Stimulated activated CD4-positive, alpha-beta T cell treated with anti-CD3 and anti-CD28 coated beads, Interleukin-4, amount 100 ng/mL, for 1 hour (primary cell): ENCODE data around the gene TGFB2.
"Not testable (repeated sequence)": the region's sequence is repeated elsewhere in the genome, so short reads cannot be mapped to it uniquely, and the experiment has no call there.

Source experiments
- DNase-seq: peaks from one replicate; pipeline ENCODE4 v3.0.0-alpha.2; 2020

TGFB2 gene

DNA sequence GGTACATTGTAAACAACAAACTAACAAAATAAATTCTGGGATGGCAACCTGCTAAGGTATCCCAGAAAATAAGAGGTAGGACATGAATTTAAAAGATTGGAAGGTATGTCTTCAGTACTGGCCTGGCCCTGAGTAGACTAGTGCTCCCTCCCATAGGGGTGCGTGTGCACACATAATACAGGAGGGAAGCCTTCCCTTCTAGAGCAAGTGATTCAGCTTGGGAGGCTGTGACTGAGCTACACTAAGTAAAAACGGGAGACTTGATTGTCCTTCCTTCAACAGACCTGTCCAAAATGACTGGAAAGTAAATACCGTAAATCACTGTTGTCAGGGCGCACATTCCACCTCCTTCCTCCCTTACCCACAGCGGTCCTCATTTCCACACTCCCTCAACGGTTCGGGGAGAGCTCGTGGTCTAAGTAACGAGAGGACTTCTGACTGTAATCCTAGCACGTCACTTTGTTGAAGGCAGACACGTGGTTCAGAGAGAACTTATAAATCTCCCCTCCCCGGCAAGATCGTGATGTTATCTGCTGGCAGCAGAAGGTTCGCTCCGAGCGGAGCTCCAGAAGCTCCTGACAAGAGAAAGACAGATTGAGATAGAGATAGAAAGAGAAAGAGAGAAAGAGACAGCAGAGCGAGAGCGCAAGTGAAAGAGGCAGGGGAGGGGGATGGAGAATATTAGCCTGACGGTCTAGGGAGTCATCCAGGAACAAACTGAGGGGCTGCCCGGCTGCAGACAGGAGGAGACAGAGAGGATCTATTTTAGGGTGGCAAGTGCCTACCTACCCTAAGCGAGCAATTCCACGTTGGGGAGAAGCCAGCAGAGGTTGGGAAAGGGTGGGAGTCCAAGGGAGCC is at the start of gene TGFB2:
TGFB2 (plus strand) TSS at position 523 of the 859 bp plus-strand sequence. CDS start 1,366 bp downstream, outside the sequence.
- DNase-seq = peak; percentile 12

DNA sequence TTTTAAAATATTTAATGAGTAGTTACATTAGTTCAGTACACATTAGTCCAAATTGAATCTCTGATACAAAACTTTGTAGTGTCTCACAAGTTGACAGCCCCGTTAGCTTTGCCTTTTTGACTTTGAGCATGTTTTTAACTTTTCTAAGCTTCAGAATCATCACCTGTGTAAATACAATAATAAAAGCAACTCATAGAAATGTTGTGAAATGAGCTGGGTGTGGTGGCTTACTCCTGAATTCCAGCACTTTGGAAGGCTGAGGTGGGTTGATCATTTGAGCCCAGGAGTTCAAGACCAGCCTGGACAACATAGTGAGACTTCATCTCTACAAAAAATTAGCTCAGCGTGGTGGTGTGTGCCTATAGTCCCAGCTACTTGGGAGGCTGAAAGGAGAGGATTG is 49.0 kb upstream of the TGFB2 start:
- no peak for DNase-seq

DNA sequence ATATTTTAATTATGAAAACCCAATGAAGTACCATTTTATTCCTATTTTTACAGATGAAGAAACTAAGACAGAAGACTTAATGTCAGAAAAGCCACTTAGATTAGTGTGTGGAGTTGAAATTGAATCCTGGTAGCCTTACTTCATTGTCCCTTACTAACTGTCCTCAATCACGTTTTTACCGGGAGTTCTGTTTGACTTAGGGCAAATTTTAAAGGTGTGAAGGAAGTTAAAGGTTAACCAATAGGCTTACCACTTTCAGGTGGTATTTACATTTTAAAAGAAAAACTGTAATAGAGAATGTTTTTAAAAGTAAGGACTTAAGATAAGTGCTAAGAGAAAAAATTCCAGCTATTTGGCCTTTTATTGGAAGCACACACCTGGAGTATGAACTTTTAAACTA is 47.7 kb upstream of the TGFB2 start:
- DNase-seq = no peak

DNA sequence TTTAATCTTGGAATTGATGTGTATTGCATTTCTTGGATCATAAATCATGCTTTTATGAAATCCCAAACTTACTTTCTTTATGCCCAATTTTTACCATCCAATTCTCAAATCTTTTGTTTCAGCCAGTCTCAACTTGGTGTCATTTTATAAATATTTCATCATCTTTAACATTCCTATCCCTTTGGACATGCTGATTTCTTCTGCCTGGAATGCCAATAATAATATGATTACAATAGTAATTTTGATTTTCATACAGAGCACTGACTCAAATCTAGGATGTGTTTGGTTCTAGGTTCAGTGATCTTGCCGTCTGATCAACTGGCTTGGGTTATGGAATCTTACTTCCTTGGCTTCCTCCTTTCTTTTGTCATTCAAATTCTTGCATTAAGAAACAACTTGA is 47.3 kb upstream of the TGFB2 start:
- no peak for DNase-seq

DNA sequence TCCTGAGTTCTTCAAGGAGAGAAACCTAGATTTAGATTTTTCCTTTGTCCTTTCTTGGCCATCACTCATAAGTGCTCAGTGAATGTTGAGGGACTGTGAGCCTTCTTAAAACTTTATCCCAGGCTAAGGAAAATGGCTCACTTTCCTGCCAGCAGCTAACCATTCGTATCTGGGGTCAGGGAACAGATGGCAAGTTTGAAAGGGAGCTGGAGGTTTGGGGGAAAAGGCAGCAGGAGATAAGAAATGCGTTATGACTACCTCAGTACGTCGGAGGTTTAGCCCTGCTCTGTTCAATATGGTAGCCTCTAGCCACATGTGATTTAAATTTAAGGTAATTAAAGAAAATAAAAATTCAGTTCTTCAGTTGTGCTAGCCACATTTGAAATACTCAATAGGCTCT is 46.7 kb upstream of the TGFB2 start:
- DNase-seq = no peak

DNA sequence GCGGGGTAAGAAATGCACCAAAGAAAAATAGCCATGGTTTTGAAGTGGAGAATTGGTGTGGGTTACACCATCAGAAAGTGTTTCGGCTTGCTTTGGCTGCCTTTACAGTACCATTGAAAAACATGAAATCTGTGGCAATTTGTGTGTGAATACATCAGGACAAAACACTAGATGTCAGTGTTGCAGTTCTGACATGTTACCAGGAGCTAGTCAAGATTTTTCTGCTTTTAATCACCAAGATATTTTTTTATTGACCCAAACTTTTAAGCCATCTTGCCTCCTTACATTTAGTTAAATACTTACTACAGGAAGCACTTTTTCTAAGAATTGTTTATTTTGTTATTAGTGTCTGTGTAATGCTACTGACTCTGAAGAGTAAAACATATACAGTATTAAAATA is 45.7 kb upstream of the TGFB2 start:
- no peak for DNase-seq

DNA sequence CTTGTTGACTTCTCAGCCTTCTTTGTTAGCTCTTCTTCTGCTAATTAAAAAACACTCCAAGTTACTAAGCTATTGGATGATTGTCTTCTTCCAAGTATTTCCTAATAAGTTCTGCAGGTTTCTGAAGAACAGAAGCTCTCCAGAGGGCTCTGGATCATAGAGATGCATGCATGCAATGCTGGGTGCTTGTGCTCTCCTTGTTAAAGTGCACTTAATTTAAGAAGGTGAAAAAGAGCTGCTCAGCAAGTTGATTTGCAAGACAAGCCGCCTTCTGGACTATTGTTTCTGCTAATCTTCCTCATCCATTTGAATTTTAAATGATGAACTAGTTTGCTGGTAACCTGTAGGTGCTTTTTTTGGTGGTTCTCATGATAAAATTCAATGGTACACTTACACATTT is 43.9 kb upstream of the TGFB2 start:
- DNase-seq = no peak

DNA sequence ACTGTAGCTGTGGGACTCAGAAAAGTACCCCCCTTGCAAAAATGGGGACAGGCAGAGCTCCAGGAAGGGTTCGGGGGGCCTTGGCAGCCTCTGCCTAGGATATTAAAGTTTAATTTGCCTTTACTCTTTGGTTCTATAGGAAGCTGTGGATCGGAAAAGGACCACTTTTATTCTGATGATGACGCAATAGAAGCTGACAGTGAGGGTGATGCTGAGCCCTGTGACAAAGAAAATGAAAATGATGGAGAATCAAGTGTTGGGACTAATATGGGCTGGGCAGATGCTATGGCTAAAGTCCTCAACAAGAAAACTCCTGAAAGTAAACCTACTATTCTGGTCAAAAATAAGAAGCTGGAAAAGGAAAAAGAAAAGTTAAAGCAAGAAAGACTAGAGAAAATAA is 43.0 kb upstream of the TGFB2 start:
- no peak for DNase-seq

DNA sequence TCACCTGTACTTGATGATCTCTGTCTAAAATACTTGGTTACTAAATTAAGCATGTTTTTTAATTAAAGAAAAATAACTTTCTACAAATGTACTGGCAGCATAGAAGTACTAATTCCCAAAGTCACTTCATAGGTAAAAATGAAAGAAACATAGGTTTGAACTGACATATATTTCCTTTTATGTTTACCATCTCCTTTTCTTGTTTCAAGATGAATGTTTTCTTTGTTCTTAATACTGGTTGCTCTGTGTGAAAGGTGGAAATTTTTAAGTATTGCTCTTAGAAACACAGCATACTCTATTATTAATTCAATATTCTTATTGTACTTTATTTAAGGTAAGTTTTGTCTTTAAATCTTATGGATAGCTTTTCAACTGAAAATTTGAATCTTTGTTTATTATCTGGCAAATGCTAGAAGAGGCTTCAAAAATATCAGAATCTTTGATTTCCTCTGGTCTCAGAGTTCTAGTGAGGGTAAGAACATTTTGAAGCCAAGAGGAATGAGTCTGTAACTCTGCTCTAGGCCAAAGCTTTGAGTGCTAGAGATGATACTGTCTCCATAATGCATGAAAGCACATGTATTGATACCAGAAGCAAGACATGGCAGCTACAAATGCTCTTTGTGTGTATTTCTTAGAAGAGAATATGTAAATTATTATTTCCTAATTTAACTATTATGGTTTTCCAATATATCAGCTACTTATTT is 41.8 kb upstream of the TGFB2 start:
- no peak for DNase-seq

DNA sequence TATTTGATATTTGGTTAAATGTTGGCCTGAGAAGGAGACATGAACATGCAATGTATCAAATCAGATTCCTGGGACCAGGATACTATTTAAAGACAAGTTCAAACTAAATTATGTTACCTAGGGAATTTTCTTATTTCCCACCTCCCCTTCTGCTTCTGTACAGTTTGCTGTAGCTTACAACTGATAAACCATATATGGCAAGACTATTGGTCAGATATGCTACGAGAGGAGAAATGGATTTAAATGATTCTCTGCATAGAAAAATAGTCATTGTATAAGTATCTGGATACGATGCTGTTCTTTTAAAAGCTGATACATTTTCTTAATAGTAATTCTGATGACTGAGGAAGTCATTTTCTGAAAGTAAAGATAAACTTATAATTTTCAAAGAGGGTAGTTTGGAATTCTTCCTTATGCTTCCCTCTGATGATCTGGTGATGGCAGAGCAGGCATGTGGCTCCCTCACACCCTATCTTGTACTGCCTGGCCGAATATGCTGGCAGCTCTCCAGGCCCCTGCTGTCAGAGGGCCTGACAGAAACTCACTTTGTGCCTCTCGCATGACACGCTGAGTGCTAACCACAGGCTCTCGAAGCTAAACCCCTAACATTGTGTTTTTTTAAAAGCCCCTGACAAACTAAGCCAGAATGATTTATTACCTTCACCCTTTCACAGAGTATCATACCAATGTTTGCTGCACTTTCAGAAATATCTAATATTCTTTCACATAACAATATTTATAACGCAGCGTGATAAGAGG is 40.7 kb upstream of the TGFB2 start:
- no peak for DNase-seq

DNA sequence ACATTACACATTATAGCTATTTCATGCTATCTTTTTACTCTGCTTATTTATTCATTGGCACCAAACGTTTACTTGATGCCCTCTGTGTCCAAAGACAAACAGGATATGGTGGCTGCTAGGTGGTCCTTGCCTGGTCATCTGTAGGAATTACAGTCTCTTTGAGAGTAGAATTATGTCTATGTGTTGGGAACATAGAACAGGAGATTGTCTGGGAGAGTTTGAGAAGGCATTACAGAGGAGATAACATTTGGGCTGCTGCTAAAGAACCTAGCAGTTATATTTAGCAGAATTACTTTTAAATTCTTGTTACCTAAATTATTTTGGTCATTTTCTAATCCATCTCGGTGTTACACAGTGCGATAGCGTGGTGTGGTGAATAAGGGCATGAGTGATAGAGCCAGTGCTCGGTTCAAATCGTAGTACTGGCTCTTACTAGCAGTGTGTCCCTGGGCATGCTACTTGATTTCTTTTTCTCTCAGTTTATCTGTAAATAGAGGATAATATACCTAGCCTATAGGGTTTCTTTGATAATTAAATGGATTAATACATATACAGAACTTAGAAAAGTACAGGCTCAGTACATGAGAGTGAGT is 39.6 kb upstream of the TGFB2 start:
- DNase-seq = no peak

DNA sequence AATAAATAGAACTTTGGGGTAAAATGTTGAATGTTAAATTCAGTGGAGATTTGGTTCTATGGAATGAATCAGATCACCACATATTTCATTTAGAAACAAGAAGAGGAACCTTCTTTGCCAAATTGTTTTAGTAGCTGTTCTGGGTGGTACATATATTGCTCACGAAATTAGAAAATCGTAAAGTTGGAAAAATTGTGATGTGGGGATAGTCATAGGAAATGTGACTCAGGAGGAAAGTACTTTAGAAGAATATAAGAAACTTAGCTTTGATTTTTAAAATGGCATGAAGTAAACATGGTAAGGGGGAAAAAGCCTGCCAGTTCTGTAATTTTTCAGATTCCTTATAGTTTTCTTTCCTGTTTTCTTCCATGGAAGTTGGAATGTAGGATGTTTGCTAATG is 32.6 kb upstream of the TGFB2 start:
- DNase-seq = no peak

DNA sequence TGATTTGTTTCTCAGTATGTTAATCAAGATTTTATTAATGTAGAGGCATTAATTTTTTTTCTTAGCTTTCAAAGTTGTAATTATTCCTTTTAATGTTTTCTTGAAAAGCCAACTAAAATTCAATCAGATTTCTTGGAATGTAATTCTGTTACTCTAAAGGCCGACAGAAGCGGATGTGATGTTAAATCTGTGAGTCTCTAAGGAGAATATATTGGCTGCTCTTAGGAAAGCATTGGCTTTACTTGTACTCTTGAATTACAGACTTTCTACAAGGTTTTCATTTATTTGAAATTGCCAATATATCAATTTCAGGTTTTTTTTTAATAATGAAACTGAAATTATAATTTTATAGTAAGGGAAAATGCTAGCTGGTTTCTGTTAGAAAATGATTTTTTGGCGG is 30.8 kb upstream of the TGFB2 start:
- DNase-seq = no peak

DNA sequence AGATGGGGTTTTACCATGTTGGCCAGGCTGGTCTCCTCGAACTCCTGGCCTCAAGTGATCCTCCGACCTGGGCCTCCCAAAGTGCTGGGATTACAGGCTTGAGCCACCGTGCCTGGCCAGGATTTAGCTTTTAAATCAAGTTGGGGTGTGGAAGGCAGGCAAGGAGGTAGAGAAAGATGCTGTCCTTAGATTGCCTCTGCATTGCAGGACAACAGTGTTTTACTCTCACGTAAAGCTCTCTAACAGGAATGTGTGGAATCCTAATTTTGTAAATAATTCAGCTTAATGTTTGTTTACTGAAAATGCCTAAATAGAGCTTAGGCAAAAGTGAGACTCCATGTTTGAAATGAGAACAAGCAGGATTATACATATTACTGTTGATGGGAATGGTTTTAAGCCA is 29.5 kb upstream of the TGFB2 start:
- no peak for DNase-seq

DNA sequence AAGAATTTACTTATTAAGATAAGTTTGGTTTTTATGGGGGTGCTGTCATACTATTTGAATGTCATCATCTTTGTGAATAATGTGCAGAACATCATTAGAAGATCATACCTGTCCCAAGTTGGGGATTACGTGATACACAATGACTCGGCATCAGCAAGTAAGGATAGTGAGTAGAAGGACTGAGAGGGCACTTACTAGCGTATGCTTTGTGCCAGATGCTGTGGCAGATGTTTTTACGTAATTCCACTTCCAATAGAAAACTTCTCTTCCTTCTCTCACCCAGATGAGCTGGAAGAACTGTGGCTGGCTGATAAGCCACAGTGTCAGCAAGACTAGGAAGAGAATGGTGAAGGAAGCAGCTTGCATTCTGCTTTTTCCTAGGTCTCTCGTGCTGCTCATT is 28.1 kb upstream of the TGFB2 start:
- DNase-seq = no peak

DNA sequence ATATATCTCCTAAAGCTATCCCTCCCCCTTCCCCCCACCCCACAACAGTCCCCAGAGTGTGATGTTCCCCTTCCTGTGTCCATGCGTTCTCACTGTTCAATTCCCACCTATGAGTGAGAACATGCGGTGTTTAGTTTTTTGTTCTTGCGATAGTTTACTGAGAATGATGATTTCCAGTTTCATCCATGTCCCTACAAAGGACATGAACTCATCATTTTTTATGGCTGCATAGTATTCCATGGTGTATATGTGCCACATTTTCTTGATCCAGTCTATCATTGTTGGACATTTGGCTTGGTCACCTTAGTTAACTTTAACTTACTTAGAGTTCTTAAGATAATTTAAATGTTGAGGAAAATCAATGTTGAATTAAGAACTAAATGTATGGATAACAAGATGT is 25.0 kb upstream of the TGFB2 start:
- DNase-seq = not testable (repeated sequence)

DNA sequence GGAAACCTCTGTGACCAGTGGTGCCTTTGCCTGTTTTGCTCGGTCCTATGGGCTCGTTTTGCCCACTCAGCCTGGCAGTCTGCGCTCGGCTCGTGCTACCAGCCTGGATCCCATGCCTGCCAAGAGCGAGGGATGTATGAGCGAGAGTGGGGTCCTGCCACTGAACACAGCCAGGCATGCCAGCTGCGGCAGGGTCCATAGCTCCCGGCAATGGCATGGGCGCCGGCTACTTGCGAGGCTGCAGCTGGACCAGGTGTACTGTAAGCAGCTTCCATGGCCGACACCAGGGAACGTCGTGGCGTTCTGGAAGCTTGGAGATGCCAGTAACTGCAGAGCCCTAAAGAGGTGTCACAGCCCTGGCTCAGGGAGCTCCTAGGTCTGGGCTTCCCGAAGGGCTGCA is 22.4 kb upstream of the TGFB2 start:
- no peak for DNase-seq

DNA sequence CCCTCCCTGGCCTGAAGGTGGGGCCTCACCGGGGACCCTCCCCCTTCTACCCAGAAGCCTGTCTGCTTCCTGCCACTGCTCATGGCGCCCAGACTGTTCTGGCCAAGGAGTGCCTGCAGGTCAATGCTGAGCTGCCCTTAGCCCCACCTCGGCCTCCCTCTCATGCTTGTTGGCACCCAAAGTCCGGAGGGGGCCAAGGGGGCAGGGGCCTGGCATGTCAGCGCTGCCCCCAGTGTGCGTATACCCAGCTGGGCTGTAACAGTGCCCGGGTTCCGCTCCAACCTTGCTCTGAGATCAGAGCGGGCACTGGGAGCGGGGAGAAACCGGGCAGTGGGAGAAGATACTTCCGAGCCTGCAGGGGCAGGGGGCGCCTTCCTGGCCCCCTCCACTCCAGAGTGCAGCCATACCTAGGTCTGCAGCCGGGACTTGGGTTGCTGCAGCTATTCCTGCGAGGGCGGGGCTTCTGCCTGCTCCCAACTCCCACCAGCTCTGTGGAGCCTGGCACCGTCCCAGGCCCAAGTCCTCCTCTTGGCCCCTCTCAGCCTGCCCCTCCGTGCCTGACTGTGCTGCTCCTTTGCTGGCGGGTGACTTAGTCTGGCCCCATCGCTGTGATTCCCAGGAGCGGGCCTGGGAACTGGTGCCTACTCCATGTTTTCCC is 21.4 kb upstream of the TGFB2 start:
- DNase-seq = no peak

DNA sequence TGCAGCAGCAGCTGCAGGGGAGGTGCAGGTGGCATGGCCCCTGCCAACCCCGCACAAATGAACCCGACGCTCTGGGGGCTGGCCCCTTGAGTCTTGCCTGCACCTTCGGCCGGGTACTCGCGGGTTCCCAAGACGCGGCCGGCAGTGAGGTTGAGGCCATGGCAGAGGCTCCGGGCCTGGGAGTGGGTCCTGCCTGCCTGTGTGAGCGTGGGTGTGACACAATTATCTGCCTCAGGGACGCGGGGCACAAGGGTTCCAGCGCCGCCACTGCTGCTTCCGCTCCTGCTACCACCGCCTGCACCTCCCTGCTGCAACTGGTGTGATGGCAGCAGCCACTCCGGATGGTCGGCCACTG is 20.9 kb upstream of the TGFB2 start:
- no peak for DNase-seq

DNA sequence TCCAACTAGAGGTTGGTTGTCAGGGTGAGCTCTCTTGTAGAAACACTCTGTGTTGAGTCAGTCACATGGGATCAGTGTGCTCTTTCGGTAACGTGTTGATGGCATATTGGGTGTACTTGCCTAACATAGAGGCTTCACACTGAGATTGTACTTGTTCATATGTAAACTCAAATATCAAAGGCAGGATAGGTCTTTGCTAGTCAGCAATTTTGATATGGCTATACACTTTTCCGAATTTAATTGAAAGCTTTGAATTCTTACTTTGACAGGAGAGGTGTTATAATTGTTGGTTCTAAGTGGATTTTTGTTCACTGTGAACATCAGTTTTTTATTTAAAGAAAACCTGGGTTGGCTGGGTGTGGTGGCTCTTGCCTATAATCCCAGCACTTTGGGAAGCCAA is 16.4 kb upstream of the TGFB2 start:
- no peak for DNase-seq

DNA sequence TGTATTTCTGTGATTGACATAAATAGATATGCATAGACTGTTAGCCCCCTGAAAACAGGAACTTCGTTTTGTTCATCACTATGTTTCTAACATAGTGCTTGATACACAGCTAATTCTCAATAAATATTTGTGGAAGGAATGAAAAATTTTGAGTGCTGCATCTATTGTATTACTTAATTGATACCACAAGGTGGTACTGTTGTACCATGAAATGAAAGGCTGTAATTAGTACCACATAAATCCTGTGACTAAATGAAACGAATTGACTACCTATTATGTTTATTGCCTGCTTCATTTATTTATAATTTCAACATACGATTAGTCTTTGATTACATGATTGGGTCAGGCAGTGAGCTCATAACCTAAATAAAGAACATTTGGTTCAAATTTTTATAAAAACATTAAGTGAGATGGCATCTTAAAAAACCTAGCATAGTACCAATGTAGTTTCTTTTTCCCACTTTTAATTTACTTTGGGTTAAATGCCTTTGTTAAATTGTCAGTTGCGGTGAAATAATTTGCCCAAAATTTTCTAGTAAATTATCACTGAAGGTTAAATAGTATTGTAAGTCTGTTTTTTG is 15.0 kb upstream of the TGFB2 start:
- DNase-seq = no peak

DNA sequence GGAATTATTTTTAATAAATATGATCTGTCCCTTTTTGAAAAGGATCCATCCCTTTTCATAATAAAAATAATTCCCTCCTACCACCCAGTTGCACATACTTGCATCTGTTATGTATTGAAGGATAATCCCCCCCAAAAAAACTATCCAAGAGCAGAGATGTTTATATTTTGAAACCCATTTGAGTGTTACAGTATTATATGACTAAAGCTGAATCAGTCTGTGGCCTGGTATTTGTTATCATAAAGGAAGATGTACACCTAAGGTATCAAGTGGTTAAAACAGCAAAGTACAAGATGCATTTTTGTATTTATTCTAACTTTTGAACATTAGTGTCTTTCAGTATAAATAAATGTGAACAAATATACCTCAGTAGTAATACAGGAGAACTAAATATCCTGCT is 12.7 kb upstream of the TGFB2 start:
- DNase-seq = no peak

DNA sequence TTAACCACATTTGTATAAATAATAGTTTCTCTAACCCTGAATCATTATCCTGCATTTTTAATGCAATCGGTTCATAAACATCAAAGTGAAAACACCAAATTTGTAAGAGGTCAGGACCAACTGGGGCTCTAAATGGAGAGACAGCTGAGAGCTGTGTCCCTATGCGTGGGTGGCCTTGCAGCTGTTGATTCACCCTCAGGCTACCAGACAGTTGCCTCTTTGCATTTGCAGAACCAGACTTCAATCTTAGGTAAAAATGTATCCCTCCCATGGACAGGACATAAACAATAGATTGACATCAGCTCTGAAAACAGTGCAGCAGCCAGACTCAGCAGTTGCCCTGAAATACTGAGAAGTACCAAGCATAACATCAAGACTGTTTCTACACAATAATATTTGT is 8.8 kb upstream of the TGFB2 start:
- DNase-seq = no peak
